ENCODE results near the gene KLC1. TPM values are rescaled to one million over a fixed set of nuclear protein-coding genes. Genes with fewer than 3 reads are reported as not detected.

Gene KLC1
- total and polyA plus RNA-seq, 2 of the 8 experiments (the other 6 are each of a cell fraction or from before 2014, with no cell fraction given): 84.6 to 134 TPM

DNA sequence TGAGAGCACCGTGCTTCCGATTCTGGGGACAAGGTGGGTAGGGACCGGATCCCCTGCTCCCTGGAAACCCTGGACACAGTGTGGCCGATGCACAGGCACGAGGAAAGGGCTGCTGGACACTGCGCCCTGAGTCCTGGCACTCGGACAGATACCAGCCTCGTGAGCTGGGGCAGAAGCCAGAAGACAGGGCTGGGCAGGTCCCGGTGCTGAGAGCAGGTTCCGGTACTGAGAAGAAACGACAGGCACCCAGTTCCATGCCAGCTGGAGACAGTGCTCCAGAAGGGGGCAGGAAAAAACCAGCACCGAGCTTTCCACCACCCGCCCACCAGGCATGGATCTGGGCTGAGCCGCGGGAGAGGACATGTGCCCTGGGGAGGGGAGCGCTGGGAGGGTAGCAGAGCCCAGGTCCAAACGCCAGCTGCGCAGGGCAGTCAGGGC lies 79.8 kb downstream of the KLC1 start:
- H3K27me3 ChIP-seq (replicated peaks in 1 of 4; ENCODE audit: control insufficient read depth in 3 of 4, extremely low read depth in 1 of 4, insufficient read depth in 3 of 4, low read length in 3 of 4): no peaks in the 10 kb centered on the region
- no peak overlapping the region for H2AFZ ChIP-seq (ENCODE audit: low read length)
- H4K20me1 ChIP-seq (replicated peaks in 1 of 2; ENCODE audit: control insufficient read depth in 1 of 2, insufficient read depth in 2 of 2, low read length in 2 of 2): peaks cover 17 to 54% of the 10 kb centered on the region in 2 experiments
- H3K4ac ChIP-seq (replicated peaks; ENCODE audit: insufficient read length, low read depth, low read length): no peak overlapping the region
- H2BK5ac ChIP-seq (ENCODE audit: low read depth, low read length): no peak overlapping the region
- 0 out of 2 replicates have a peak overlapping the region, but pooled peaks have one; percentile 64 for H4K8ac ChIP-seq (ENCODE audit: extremely low read depth, insufficient read depth, low read length)
- H4K91ac ChIP-seq (replicated peaks; ENCODE audit: insufficient read length, low read length): no peak overlapping the region
- H3K14ac ChIP-seq (ENCODE audit: insufficient read length): no peak overlapping the region
- H2AK5ac ChIP-seq (ENCODE audit: low read depth, low read length): no peak overlapping the region
- FAIRE-seq (no peak), DNase-seq (ENCODE audit: low read depth in 1 of 2, low spot score in 2 of 2) (no peak)
- H3K23me2 ChIP-seq (ENCODE audit: low read depth, low read length): no peaks in the 10 kb centered on the region
- H3K79me1 ChIP-seq (ENCODE audit: low read depth, low read length): peaks cover 11% of the 10 kb centered on the region
- peaks cover 0 to 9% (median 4%) of the 10 kb centered on the region in 4 experiments; a peak in 5 of 7 replicates for H3K4me1 ChIP-seq (replicated peaks in 1 of 4; ENCODE audit: control insufficient read depth in 3 of 4, insufficient read depth in 4 of 4, low read length in 3 of 4)
- no peak for TF ChIP-seq EP300 (IDR thresholded peaks at IDR 0.05; ENCODE audit: borderline replicate concordance in 1 of 2, low read depth in 2 of 2, low read length in 2 of 2)
- TF ChIP-seq, protein P1, sequence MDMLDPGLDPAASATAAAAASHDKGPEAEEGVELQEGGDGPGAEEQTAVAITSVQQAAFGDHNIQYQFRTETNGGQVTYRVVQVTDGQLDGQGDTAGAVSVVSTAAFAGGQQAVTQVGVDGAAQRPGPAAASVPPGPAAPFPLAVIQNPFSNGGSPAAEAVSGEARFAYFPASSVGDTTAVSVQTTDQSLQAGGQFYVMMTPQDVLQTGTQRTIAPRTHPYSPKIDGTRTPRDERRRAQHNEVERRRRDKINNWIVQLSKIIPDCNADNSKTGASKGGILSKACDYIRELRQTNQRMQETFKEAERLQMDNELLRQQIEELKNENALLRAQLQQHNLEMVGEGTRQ (IDR thresholded peaks at IDR 0.05; ENCODE audit: low read length): no peak
- TF ChIP-seq RXRA (IDR thresholded peaks at IDR 0.05; ENCODE audit: insufficient read depth, low read depth, low read length): no peak
- TF ChIP-seq TCF12 (IDR thresholded peaks at IDR 0.05; ENCODE audit: low read depth, low read length): no peak
- no peak overlapping the region for H3K23ac ChIP-seq (ENCODE audit: insufficient read length)
- WGBS, 2 experiments (ENCODE audit: extremely low coverage in 1 of 2, insufficient coverage in 1 of 2, insufficient read length in 1 of 2, insufficient replicate concordance in 2 of 2, low coverage in 1 of 2, low lambda C conversion rate in 2 of 2, missing lambda C conversion rate in 1 of 2): 93% methylated on average over 18 of the region's 18 CpGs; no CpG with 5 or more reads in 1 of the 2 experiments
- H4K5ac ChIP-seq (ENCODE audit: insufficient read length, low read depth, low read length): no peak overlapping the region
- ChIA-PET CTCF (ENCODE audit: partially characterized antibody) (no interaction called here), POLR2A (ENCODE audit: partially characterized antibody) (interaction anchor here (1.1 to 3.1 kb wide), 2 partner anchors 8 to 10 kb away, joined by 4 to 16 read pairs; no protein-coding TSS in a partner anchor)
- no peak overlapping the region for H3K9ac ChIP-seq (replicated peaks in 1 of 4; ENCODE audit: extremely low read depth in 1 of 4, low read depth in 3 of 4, low read length in 3 of 4)
- H3K27ac ChIP-seq (ENCODE audit: low read depth, low read length): no peak overlapping the region
- H3K56ac ChIP-seq (replicated peaks; ENCODE audit: insufficient read length, low read depth, low read length): no peak overlapping the region
- no peaks in the 10 kb centered on the region for H3K9me3 ChIP-seq (ENCODE audit: insufficient read depth in 2 of 2, low read depth in 1 of 2, low read length in 1 of 2)
- H3K18ac ChIP-seq (ENCODE audit: extremely low read depth, low read length): no peak overlapping the region
- peaks cover 0 to 8% of the 10 kb centered on the region in 2 experiments; a peak in 1 of 4 replicates for H3K79me2 ChIP-seq (ENCODE audit: control insufficient read depth in 1 of 2, insufficient read depth in 2 of 2, low read length in 2 of 2)
- no peak overlapping the region for H2BK120ac ChIP-seq (replicated peaks; ENCODE audit: low read depth, low read length)
- H3K4me3 ChIP-seq (ENCODE audit: extremely low read depth in 1 of 4, insufficient read depth in 2 of 4, low read depth in 3 of 4, low read length in 4 of 4): no peak overlapping the region
- no peak overlapping the region for H2BK12ac ChIP-seq (ENCODE audit: low read depth, low read length)
- no peak overlapping the region for H2BK20ac ChIP-seq (ENCODE audit: low read length)
- H3K36me3 ChIP-seq (ENCODE audit: control insufficient read depth in 2 of 4, insufficient read depth in 4 of 4, low read length in 3 of 4): peaks cover 12 to 52% (median 32%) of the 10 kb centered on the region in 4 experiments; a peak in 6 of 8 replicates
- no peak overlapping the region for H2BK15ac ChIP-seq (ENCODE audit: low read length)
- no peak overlapping the region for H3K4me2 ChIP-seq (ENCODE audit: insufficient read depth in 1 of 2, low read depth in 2 of 2, low read length in 2 of 2)
